GM12864 (cell line): ENCODE results near the gene KLF1.

ENCODE experiments used
- DNase-seq: peaks from one replicate; pipeline ENCODE4 v3.0.0-alpha.2; 2011; ENCODE audit warnings: low read depth
- H3K4me3 ChIP-seq: 2 replicates; pipeline ENCODE4 v1.5.1; 2011; ENCODE audit warnings: mild to moderate bottlenecking, low read depth, low read length, control low read depth
- TF ChIP-seq, protein P1 (sequence below): IDR thresholded peaks from 2 replicates; pipeline ENCODE4 v1.5.1; 2011; ENCODE audit warnings: low read depth, mild to moderate bottlenecking, moderate library complexity, low read length, control low read depth, inconsistent platforms; ENCODE audit errors: missing control alignments

KLF1 gene

DNA sequence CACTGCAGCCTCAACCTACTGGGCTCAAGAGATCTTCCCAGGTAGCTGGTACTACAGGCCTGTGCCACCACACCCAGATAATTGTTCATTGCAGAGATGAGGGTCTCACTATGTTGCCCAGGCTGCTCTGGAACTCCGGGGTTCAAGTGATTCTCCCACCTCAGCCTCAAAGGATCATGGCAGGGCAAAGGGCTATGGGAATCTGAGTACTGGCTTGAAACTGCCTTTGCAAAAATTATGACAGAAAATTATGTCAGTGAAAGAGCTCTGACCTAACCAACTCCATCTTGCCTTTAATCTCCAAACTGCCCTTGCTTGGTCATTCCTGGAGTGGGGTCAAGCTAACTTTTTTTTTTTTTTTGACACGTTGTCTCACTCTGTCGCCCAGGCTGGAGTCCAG is 4.4 kb downstream of the KLF1 start:
- TF ChIP-seq, protein P1, sequence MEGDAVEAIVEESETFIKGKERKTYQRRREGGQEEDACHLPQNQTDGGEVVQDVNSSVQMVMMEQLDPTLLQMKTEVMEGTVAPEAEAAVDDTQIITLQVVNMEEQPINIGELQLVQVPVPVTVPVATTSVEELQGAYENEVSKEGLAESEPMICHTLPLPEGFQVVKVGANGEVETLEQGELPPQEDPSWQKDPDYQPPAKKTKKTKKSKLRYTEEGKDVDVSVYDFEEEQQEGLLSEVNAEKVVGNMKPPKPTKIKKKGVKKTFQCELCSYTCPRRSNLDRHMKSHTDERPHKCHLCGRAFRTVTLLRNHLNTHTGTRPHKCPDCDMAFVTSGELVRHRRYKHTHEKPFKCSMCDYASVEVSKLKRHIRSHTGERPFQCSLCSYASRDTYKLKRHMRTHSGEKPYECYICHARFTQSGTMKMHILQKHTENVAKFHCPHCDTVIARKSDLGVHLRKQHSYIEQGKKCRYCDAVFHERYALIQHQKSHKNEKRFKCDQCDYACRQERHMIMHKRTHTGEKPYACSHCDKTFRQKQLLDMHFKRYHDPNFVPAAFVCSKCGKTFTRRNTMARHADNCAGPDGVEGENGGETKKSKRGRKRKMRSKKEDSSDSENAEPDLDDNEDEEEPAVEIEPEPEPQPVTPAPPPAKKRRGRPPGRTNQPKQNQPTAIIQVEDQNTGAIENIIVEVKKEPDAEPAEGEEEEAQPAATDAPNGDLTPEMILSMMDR, result no peak
- DNase-seq, result no peak
- no peak overlapping the region for H3K4me3 ChIP-seq

DNA sequence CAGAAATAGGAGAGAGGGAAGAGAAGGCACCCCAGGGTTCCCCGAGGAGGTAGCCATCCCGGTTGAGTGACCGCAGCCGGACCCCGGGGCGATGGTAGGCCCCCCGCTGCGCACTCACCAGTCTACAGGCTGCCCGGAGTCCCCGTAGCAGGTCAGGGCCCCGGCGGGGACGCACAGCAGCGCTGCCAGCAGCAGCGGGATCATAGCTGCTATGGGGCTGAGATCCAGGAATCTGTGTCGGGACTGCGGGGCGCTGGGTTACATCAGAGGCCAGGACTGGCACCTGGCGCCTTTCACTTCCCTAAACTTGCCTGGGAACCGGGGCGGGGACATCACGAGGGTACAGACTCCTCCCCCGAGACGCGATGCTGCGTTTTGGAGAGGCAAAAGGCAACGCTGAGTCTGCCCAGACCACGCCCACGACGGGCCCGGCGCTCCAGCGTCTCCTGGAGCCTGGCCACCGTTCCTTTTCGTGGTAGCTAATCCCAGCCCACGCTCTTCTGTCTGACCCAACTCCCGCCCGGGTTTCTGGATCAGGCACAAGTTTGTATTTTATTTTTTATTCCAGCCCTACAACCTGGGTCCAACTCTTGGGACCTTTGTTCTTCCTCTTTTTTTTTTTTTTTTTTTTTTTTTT is 5.7 kb downstream of the KLF1 start, which contains the start of gene DNASE2:
Gene DNASE2 (minus strand): TSS at position 278 of the 637 bp plus-strand sequence. CDS start 74 bp downstream, at position 204.
- peak; percentile 93 for DNase-seq
- H3K4me3 ChIP-seq, result peak within 1 kb of the TSS; percentile 75
- TF ChIP-seq, protein P1, result no peak

DNA sequence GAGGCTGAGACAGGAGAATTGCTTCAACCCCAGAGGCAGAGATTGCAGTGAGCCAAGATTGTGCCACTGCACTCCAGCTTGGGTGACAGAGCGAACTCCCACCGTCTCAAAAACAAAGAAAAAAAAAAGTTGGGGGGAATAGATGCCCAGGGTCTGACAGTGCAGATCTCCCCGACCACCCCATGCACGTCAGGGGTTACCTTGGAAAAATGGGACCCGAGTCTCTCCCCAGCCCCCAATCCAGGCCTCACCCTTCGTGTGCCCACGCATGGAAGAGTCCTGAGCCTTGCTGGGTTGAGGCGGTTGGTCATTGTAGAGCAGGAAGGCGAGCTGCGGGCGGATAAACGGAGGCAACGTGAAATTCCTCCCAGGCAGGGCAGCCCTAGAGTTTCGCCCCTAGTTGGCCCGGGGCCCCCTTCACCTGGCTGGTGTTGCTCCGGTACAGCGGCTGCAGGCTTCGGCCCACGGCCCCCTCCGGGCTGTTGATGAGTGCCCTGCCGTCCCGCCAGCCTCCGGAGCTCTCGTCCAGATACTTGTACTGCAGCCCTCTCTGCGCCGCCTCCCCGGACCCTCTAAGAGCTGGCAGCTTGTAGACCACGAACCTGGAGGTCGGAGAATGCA is 6.3 kb downstream of the KLF1 start:
- TF ChIP-seq, protein P1, result no peak
- peak overlapping the region; percentile 75 for H3K4me3 ChIP-seq
- DNase-seq, result no peak

DNA sequence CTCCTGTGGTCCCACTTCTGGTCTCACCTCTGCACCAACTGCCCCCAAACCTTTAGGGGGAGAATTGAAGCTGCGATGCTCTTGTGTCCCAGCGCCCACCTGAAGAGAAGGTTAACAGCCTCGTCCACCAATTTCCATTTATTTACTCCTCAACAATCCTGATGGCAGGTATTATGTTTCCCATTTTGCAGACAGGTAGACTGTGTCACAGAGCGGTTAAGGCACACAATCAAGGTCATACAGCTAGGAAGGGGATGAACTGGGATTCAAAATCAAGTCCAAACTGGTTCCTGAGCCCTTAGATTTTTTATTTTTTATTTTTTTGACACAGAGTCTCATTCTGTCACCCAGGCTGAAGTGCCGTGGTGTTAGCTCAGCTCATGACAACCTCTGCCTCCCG is 11.9 kb downstream of the KLF1 start:
- TF ChIP-seq, protein P1, result no peak
- DNase-seq, result no peak
- H3K4me3 ChIP-seq, result no peak overlapping the region

DNA sequence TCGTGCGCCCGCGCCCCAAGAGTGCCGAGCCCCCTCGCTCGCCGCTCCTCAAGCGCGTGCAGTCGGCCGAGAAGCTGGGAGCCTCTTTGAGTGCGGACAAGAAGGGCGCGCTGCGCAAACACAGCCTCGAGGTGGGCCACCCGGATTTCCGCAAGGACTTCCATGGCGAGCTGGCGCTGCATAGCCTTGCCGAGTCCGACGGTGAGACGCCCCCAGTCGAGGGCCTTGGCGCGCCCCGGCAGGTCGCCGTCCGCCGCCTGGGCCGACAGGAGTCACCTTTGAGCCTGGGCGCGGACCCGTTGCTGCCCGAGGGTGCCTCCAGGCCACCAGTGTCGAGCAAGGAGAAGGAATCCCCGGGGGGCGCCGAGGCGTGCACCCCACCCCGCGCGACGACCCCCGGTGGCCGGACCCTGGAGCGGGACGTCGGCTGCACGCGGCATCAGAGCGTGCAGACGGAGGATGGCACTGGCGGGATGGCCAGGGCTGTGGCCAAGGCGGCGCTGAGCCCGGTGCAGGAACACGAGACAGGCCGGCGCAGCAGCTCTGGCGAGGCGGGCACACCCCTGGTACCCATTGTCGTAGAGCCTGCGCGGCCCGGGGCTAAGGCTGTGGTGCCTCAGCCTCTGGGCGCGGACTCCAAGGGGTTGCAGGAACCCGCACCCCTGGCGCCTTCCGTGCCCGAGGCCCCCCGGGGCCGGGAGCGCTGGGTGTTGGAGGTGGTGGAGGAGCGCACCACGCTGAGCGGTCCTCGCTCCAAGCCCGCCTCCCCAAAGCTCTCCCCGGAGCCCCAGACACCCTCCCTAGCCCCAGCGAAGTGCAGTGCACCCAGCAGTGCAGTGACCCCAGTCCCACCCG is 12.9 kb downstream of the KLF1 start:
- DNase-seq, result no peak
- no peak overlapping the region for H3K4me3 ChIP-seq
- TF ChIP-seq, protein P1, result no peak

DNA sequence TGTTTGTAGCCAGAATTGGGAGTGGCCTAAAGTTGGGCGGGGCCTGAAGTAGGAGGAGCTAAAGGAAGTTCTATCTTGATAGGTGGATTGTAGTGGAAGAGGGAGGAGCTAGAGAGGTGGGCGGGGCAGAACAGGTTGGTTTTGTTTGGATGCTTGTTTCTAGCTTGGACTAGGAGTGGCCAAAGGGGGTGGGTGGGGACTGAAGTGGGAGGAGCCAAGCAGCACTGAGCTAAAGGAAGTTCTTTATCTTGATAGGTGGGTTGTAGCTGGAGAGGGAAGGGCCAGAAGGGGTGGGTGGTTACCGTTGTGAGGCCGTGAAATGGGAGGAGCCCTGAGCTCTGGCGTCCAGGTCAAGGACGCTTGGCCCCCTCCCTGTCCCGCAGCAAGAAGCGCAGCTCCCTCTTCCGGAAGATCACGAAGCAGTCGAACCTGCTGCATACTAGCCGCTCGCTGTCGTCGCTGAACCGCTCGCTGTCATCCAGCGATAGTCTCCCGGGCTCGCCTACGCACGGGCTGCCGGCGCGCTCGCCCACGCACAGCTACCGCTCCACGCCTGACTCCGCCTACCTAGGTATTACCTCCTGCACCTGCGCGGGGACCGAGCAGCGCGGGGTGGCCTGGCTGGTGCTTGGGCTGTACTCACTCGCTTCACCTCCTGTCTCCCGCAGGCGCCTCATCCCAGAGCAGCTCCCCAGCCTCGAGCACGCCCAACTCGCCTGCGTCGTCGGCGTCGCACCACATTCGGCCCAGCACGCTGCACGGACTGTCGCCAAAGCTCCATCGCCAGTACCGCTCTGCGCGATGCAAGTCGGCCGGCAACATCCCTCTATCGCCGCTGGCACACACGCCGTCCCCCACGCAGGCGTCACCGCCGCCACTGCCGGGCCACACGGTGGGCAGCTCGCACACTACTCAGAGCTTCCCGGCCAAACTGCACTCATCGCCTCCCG is 13.8 kb downstream of the KLF1 start:
- TF ChIP-seq, protein P1, result no peak
- H3K4me3 ChIP-seq, result no peak overlapping the region
- DNase-seq, result no peak
